NCI-H226 (cell line): Measurements from ENCODE around the gene PCNX4.
A peak's percentile ranks its signal among the peaks of the same experiment; 100 is the strongest.
"Not testable (repeated sequence)": the region's sequence is repeated elsewhere in the genome, so short reads cannot be mapped to it uniquely, and the experiment has no call there.

ENCODE experiments used
- DNase-seq: peaks from one replicate; pipeline ENCODE4 v3.0.0-alpha.2; 2015

Gene PCNX4

GRCh38 chr14:60091550-60092525 is at the start of gene PCNX4:
TSS of gene PCNX4 (plus strand) at chr14:60091923. CDS start at chr14:60107639, 15,716 bp downstream.
- DNase-seq = peak; percentile 98

DNA sequence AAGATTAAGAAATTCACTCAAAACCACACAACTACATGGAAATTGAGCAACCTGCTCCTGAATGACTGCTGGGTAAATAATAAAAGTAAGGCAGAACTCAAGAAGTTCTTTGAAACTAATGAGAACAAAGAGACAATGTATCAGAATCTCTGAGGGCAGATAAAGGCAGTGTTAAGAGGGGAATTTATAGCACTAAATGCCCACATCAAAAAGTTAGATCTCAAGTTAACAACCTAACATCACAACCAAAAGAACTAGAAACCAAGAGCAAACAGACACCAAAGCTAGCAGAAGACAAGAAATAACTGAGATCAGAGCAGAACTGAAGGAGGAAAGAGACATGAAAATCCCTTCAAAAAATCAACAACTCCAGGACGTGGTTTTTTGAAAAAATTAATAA is 43.7 kb upstream of the PCNX4 start:
- DNase-seq = not testable (repeated sequence)

- no peak for DNase-seq
Observed at GRCh38 chr14:60051721-60052221, 40.0 kb upstream of the PCNX4 start.

GRCh38 chr14:60058087-60058486 is 33.6 kb upstream of the PCNX4 start:
- DNase-seq = no peak

DNA sequence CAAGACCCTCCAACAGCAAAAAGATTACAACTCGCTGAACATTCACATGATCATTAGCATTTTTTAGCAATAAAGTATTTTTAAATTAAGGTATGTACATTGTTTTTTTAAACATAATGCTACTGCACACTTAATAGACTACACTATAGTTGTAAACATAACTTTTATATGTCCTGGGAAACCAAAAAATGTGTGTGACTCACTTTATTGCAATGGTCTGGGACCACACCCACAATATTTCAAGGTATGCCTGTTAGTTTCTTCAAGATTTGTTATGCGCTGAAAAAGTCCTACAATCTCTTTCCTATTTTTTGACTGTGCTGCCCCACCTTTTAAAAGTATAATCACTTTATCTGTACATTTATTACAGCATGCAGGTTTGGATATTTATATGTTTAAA is 30.4 kb upstream of the PCNX4 start:
- no peak for DNase-seq

DNA sequence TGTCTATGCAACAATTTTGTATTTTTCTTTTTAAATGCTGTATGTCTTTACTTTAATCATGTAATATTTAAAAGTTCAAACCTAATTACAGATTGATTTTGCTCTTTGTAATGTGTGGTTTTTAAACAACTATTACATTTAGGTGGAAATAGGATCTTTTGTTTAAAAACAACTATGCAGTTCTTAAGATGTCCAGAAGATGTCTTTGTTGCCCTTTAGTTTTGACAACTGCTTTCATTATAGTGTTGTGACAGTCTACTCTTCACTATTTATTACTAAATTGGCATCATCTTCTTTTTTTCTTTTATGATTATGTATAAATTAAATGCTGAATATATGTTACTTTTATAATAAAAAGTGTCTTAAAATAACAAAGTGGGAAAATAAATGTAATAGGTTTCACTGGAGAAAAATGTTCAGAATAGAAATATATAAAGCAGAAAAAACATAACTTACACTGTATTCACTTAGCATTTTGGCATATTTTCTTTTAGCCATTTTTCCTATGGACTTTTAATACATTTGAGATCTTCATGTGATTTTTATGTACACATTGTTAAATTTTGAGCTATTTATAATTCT is 27.1 kb upstream of the PCNX4 start:
- DNase-seq = no peak

- no peak for DNase-seq
Observed at GRCh38 chr14:60067882-60068281, 23.8 kb upstream of the PCNX4 start.

DNA sequence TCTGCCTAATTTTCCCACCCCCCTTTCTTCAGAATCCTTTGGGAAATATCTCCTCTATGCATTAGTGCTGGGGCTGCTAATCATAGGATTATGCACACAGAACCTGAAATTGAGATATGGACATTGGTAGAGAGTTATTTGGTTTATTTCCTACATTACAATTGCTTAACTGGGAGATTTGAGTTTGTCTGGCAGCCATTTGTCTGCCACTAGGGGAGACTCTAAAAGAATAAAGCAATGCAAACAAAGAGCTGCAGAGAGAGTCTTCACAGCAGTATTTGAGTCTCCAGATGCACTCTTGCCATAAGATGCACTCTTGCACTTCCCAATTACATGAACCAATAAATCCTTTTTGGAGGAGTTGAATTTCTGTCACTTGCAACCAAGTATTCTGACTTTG is 12.0 kb upstream of the PCNX4 start:
- no peak for DNase-seq

DNA sequence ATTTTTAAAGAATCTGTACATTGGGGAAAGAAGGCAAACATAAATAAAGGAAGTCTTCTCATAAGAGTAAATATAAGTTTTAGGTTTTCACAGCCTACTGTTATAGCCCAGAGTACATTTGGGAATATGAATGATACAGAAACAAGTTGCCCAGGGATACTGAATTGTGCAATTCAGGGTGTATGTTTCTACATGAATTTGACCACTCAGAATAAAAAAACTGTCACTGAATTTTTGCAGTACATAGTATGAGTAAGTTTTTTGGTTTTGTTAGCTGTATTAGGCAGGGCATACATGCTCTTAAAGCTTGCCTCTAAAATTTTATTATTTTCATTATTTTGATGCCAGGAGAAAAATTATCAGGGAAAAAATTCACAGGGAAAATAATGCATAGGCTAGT is 6.6 kb upstream of the PCNX4 start:
- no peak for DNase-seq

- no peak for DNase-seq
Observed at GRCh38 chr14:60085693-60086092, 6.0 kb upstream of the PCNX4 start.

GRCh38 chr14:60087668-60088067 is 4.1 kb upstream of the PCNX4 start:
- no peak for DNase-seq

DNA sequence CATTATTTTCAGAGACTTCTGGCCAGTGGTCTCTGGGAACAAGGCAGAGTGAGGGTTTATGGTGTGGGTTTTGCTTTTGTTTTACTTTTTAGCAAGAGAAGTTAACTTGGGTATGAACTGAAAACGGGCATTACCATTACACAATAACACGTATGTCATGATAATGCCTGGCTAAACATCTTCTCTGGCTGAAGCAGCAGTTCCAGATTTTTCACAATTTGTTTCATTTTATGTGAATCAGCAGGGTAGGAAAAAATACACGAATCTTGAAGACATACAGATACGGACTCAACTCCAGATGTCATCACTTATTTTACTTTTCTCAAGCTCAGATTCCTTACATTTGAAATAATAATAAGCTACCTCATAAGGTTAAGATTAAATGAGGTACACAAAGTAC is 2.5 kb upstream of the PCNX4 start:
- no peak for DNase-seq

DNA sequence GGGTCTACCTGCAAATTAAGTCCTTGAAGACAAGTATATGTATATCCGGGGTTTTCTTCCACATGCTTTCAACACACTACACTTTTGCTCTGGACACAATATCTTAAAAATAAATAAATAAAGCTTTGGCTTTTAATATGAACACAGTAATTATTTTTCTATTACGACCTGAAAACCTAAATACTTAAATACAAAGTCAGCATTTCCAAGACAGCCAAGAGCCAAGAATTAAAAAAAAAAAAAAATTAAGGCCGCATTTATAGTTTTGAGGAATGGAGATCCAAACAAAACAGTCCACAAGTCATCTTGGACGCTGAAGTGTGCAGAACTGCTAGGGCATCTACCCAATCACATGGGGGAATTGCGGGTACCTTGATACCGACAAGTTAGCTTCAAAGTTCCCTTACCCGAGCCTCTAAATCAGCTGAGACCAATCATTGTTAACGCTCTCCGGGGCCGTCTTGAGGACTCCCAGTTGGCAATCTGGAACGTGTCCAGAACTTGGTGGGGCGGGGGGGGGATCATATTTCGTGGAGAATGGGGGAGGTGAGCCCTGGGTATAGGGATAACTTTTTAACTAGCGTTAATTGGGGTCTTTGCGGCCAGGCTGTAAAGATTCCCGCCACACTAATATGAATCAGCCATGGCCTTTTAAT is 731 bp upstream of the PCNX4 start:
- DNase-seq = no peak

GRCh38 chr14:60092526-60092920 is 800 bp downstream of the PCNX4 start:
- DNase-seq = no peak

DNA sequence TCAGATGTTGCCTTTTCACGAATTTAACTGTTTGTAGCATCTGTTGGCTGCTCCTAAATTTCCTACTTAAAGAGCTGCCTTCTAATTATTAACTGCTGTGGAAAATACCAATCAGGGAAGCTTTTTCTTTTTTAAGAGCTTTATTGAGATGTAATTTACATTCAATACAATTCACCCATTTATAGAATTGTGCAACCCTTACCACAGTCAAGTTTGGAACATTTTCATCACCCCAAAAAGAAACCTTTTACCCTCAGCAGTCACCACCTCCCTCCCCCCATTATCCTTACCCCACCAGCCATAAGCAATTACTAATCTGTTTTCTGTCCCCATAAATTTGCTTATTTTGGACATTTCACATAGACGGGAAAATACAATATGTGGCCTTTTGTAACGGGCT is 1.4 kb downstream of the PCNX4 start:
- DNase-seq = no peak

- DNase-seq = no peak
Observed at GRCh38 chr14:60093606-60094005, 1.9 kb downstream of the PCNX4 start.

- DNase-seq = peak; percentile 52
Observed at GRCh38 chr14:60094306-60094897, 2.7 kb downstream of the PCNX4 start.

GRCh38 chr14:60095231-60095630 is 3.5 kb downstream of the PCNX4 start:
- no peak for DNase-seq

DNA sequence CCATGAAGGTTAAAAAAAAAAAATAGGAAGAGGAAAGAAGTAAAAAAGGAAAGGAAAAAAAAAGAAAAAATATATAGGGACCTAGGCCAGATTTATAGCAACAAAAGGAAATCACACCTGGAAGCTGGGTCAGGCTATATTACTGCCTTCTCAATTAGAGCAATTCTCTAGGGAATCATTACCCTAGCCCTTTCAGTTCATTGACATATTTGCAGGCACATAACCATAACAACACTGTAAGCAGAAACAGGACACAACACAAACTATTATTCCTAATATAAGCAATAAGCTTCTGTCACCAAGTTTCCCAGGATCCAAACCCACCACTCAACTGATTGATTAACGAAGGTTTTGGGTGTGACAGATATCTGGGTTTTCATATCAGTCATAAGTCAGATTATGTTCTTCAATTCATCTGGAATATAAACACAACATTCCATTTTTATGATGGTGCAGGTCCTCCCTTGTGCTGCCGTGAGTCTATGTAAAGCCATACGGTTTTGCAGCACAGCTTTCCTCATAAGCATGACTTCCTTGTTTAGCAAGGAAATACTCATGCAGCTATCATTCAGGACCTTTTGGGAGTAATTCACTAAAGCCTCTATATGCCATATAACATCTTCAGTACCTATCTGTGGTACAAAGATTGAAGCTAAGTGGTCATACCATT is 4.2 kb downstream of the PCNX4 start:
- peak; percentile 88 for DNase-seq

DNA sequence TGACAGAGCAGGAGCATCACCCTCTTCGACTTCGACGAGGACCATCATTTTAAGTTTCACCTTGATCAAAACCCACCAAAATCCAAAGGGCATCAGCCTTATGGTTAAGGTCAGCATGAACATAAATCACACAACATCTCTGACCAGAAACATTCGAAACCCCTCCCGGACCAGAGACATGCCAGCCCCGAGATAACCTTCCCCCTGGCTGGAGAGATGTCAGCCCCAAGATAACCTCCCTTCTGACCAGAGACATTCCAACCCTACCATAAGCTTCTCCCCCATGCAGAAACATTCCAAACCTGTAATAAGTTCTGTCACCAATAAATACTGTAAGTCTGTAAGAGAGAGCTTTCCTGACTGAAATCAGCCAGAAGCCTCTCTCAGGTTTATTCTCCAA is 6.3 kb downstream of the PCNX4 start:
- DNase-seq = peak; percentile 75

GRCh38 chr14:60099855-60100254 is 8.1 kb downstream of the PCNX4 start:
- DNase-seq = not testable (repeated sequence)

DNA sequence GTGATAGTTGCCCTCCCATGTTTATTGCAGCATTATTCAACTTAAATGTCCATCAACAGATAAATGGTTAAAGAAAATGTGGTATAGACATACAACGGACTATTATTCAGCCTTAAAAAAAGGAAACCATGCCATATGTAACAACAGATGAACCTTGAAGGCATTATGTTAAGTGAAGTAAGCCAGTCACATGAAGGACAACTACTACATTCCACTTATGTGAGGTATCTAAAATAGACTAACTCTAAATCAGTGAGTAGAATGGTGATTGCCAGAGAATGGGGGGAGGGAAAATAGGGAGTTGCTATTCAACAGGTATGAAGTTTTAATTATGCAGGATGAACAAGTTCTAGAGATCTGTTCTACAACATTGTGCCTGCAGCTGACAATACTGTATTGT is 10.1 kb downstream of the PCNX4 start:
- DNase-seq = no peak

DNA sequence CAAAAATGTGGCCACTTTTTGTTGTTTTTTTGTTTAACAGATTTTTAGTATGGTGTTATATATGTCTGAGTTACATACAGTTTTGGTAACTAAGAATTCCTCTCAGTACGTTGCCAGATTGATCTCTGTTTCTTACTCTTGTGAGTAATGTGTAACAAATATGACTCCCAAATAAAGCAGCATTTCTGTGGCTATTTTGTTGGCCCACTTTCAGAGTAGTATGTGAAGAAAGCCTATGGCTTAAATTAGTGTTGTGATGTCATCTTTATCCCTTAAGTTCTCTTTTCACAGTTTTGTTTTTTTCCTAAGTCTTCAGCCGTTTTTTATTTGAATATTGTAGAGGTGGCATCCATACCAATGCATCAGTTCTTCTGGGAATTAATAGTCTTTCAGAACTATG is 10.7 kb downstream of the PCNX4 start:
- DNase-seq = peak; percentile 38
